ENCODE measurements around the gene OLR1.

The OLR1 gene

GRCh38 chr12:10132850-10133370, 39.0 kb downstream of the OLR1 start:
- ChIA-PET POLR2A (no interaction called here), CTCF (interaction anchor here (1.0 to 1.4 kb wide), 2 partner anchors 18 to 386 kb away, joined by 3 read pairs; no protein-coding TSS in a partner anchor)
- no peak for DNase-seq (ENCODE audit: low read depth, low spot score)
- H3K4me3 ChIP-seq (ENCODE audit: low read depth, low read length): no peak overlapping the region
- no peak for TF ChIP-seq CTCF (IDR thresholded peaks at IDR 0.05; ENCODE audit: insufficient read depth, low read length, missing control alignments)

GRCh38 chr12:10131111-10131690, 40.7 kb downstream of the OLR1 start:
- TF ChIP-seq CTCF (IDR thresholded peaks at IDR 0.05; ENCODE audit: insufficient read depth, low read length, missing control alignments): no peak
- no peak for DNase-seq (ENCODE audit: low read depth, low spot score)
- no peak overlapping the region for H3K4me3 ChIP-seq (ENCODE audit: low read depth, low read length)
- ChIA-PET POLR2A (no interaction called here), CTCF (interaction anchor here (0.7 to 2.1 kb wide), 4 partner anchors 8 to 99 kb away, joined by 3 to 10 read pairs (median 4); no protein-coding TSS in a partner anchor)

- ChIA-PET POLR2A (no interaction called here), CTCF (interaction anchor here (1.1 to 2.1 kb wide), 3 partner anchors 9 to 30 kb away, joined by 3 to 10 read pairs (median 3); no protein-coding TSS in a partner anchor)
- TF ChIP-seq CTCF (IDR thresholded peaks at IDR 0.05; ENCODE audit: insufficient read depth, low read length, missing control alignments): no peak
- DNase-seq (ENCODE audit: low read depth, low spot score): no peak
- no peak within 1 kb of the TSS for H3K4me3 ChIP-seq (ENCODE audit: low read depth, low read length)
Observed at GRCh38 chr12:10130042-10130441, 41.9 kb downstream of the OLR1 start, which contains the start of gene CLEC7A. Gene CLEC7A (minus strand): TSS chr12:10130199. CDS start chr12:10130082, 117 bp downstream.

GRCh38 chr12:10128687-10129086, 43.2 kb downstream of the OLR1 start:
- ChIA-PET POLR2A (no interaction called here), CTCF (no interaction called here)
- no peak for TF ChIP-seq CTCF (IDR thresholded peaks at IDR 0.05; ENCODE audit: insufficient read depth, low read length, missing control alignments)
- no peak overlapping the region for H3K4me3 ChIP-seq (ENCODE audit: low read depth, low read length)
- no peak for DNase-seq (ENCODE audit: low read depth, low spot score)

GRCh38 chr12:10126413-10126812, 45.5 kb downstream of the OLR1 start:
- CTCF ChIA-PET: interaction anchor here (0.5 to 0.9 kb wide), 2 partner anchors 34 to 116 kb away, joined by 3 read pairs; no protein-coding TSS in a partner anchor
- no peak for DNase-seq (ENCODE audit: low read depth, low spot score)
- POLR2A ChIA-PET: no interaction called here
- TF ChIP-seq CTCF (IDR thresholded peaks at IDR 0.05; ENCODE audit: insufficient read depth, low read length, missing control alignments): no peak
- H3K4me3 ChIP-seq (ENCODE audit: low read depth, low read length): no peak overlapping the region

- POLR2A ChIA-PET: no interaction called here
- CTCF ChIA-PET: no interaction called here
- no peak overlapping the region for H3K4me3 ChIP-seq (ENCODE audit: low read depth, low read length)
- DNase-seq (ENCODE audit: low read depth, low spot score): no peak
- no peak for TF ChIP-seq CTCF (IDR thresholded peaks at IDR 0.05; ENCODE audit: insufficient read depth, low read length, missing control alignments)
Observed at GRCh38 chr12:10122689-10123088, 49.2 kb downstream of the OLR1 start.

Data from AG04449 (cell line).